Ureter (tissue), 1 donor: Measurements from ENCODE around the gene TYW1B. TPM values are rescaled to one million over a fixed set of nuclear protein-coding genes. Genes with fewer than 3 reads are reported as not detected.
"Not testable (repeated sequence)": the region's sequence is repeated elsewhere in the genome, so short reads cannot be mapped to it uniquely, and the experiment has no call there.

ENCODE experiments used
- DNase-seq: peaks from one replicate; pipeline ENCODE4 v3.0.0-alpha.2; 2020; ENCODE audit warnings: low spot score
- total RNA-seq: library from RNA; stranded (reverse); gene quantifications from one replicate; pipeline ENCODE4 v1.2.4, GENCODE V29; 2023
- donor health status: DM: yes; HTN: yes; CAD: no.

Gene TYW1B, protein sequence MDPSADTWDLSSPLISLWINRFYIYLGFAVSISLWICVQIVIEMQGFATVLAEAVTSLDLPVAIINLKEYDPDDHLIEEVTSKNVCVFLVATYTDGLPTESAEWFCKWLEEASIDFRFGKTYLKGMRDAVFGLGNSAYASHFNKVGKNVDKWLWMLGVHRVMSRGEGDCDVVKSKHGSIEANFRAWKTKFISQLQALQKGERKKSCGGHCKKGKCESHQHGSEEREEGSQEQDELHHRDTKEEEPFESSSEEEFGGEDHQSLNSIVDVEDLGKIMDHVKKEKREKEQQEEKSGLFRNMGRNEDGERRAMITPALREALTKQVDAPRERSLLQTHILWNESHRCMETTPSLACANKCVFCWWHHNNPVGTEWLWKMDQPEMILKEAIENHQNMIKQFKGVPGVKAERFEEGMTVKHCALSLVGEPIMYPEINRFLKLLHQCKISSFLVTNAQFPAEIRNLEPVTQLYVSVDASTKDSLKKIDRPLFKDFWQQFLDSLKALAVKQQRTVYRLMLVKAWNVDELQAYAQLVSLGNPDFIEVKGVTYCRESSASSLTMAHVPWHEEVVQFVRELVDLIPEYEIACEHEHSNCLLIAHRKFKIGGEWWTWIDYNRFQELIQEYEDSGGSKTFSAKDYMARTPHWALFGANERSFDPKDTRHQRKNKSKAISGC
- 5.0 TPM for total RNA-seq

- peak; percentile 98 for DNase-seq
Measured at GRCh38 chr7:72827839-72828591, at the start of gene TYW1B. TYW1B (minus strand) TSS chr7:72828200; CDS start chr7:72828075, 125 bp downstream.

GRCh38 chr7:72867591-72867990 is 39.6 kb upstream of the TYW1B start:
- not testable (repeated sequence) for DNase-seq

- not testable (repeated sequence) for DNase-seq
Measured at GRCh38 chr7:72858846-72859400, 30.9 kb upstream of the TYW1B start.

- DNase-seq: not testable (repeated sequence)
Measured at GRCh38 chr7:72857925-72858324, 29.9 kb upstream of the TYW1B start.

- not testable (repeated sequence) for DNase-seq
Measured at GRCh38 chr7:72855261-72855660, 27.3 kb upstream of the TYW1B start.

- not testable (repeated sequence) for DNase-seq
Measured at GRCh38 chr7:72852937-72853336, 24.9 kb upstream of the TYW1B start.

DNA sequence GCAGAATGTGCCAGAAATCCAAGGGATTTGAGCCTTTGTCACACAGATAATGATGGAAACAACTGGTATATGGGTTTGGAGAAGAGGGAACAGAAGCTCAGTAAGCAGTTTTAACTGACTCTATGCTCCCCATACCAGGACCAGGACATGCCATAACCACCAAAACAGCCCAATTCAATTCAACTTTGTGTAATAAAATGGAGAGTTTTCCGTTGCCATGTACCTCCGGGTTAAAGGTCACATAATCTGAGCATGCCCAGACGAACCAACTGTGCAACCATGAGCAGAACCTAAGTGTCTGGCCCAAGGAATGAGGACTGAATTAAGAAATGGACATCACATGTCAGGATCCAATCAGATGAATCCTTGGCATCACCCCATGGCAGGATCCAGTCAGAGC is 22.7 kb upstream of the TYW1B start:
- DNase-seq: not testable (repeated sequence)

DNA sequence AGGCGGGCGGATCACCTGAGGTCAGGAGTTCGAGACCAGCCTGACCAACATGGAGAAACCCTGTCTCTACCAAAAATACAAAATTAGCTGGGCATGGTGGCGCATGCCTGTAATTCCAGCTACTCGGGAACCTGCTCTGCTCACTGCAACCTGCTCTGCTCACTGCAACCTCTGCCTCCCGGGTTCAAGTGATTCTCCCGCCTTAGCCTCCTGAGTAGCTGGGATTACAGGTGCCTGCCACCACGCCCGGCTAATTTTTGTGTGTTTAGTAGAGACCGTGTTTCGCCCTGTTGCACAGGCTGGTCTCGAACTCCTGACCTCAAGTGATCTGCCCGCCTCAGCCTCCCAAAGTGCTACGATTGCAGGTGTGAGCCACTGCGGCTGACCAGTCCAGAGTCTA is 16.1 kb upstream of the TYW1B start:
- not testable (repeated sequence) for DNase-seq

- not testable (repeated sequence) for DNase-seq
Measured at GRCh38 chr7:72843166-72843565, 15.2 kb upstream of the TYW1B start.

GRCh38 chr7:72840966-72841511 is 13.0 kb upstream of the TYW1B start:
- DNase-seq: not testable (repeated sequence)

DNA sequence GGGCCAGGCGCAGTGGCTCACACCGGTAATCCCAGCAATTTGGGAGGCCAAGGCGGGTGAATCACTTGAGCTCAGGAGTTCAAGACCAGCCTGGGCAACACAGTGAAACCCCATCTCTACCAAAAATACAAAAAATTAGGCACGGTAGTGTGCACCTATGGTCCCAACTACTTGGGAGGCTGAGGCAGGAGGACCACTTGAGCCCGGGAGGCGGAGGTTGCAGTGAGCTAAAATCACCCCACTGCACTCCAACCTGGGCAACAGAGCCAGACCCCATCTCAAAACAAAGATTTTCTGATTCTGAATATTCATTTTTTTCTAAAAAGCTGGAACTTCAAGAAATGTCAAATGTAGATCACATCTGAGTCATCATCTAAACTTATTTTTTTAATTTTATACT is 10.3 kb upstream of the TYW1B start:
- DNase-seq: not testable (repeated sequence)

DNA sequence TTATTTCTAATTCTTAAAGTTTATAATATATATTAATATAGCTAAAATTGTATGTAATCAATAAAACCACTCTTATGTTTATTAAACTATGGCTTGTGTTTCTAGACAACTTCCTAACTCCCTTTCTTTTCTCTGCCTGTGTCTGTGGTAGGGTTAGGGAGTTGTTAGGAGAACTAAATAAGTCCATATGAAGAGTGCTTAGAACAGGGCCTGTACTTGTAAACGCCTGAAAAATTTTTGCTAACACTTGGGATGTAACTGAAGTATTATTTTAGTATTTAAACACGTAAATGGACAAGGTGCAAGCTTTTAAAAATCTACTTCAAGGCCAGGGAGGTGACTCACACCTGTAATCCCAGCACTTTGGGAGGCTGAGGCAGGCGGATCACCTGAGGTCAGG is 9.3 kb upstream of the TYW1B start:
- DNase-seq: not testable (repeated sequence)

GRCh38 chr7:72830567-72830966 is 2.6 kb upstream of the TYW1B start:
- not testable (repeated sequence) for DNase-seq

DNA sequence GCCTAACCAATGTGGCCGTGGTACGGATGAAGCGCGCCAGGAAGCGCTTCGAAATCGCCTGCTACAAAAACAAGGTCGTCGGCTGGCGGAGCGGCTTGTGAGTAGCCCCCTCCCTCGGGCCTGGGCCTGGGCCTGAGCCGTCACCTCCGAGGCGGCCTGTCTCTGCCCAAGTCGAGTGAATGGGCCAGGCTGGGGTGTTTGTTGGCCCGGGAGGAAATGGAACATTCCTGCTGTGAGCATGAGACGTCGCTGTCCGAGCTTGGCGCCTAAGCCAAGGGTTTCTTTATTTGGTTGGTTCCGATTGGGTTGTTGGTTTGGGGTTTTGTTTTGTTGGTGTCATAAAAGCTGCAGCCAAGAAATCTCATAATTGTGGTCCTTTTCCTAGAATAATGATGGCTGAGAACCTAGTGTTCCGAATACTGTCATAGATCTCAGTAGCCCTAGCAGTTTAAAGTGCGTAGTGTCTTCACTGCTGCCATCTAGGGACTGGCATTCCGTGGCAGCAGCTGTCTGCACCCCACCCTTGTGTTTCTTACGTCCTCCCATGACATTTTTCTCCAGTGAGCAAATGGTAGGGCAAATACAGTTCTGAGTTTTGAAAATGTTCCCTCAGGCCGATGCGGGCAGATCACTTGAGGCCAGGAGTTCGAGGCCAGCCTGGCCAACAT is 1.8 kb upstream of the TYW1B start:
- peak; percentile 66 for DNase-seq

GRCh38 chr7:72829291-72829686 is 1.3 kb upstream of the TYW1B start:
- peak; percentile 98 for DNase-seq

DNA sequence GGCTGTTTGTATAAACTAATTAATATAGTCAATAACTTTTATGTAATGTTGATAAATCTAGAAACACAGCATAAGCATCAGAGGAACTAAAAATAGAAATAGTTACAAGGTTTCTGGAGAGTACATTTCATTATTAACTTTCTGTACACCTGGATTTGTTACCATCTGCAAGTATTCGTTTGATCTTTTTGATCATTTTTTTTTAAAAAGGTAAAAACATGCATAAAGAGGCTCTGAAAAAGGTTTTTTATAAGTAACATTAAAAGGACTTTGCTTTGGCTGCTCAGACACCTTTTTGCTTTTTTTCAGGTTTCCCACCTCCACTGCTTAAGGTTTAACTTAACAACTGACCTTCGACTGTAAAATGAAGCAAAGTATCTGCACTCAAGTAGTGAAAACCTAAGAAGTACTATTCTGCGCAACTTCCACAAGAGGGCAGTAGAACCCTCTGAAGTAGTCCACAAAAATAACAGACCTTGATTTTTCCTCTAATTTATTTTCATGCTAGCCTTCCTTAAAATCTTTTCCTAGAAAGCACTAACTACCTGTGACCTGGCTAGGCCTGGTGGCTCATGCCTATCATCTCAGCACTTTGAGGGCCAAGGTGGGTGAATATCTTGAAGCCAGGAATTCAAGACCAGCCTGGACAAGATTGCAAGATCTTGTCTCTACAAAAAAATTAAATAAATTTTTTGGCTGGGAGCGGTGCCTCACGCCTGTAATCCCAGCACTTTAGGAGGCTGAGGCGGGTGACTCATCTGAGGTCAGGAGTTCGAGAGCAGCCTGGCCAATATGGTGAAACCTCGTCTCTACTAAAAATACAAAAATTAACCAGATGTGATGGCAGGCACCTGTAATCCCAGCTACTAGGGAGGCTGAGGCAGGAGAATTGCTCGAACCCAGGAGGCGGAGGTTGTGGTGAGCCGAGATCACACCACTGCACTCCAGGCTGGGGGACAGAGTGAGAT is 4.0 kb downstream of the TYW1B start:
- DNase-seq: not testable (repeated sequence)

DNA sequence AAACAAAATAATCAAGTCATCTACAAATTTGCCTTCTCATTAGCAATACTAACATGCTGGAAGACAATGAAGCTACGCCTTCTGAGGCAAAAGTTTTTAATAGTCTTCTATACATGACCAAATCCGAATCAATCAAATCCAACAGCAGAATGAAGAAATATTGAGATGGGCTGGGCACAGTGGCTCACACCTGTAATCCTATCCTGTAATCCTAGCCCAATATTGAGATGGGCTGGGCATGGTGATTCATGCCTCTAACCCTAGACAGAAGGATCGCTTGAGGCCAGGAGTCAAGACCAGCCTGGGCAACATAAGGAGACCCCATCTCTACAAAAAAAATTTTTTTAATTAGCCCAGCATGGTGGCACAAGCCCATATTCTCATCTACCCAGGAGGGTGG is 5.5 kb downstream of the TYW1B start:
- not testable (repeated sequence) for DNase-seq

DNA sequence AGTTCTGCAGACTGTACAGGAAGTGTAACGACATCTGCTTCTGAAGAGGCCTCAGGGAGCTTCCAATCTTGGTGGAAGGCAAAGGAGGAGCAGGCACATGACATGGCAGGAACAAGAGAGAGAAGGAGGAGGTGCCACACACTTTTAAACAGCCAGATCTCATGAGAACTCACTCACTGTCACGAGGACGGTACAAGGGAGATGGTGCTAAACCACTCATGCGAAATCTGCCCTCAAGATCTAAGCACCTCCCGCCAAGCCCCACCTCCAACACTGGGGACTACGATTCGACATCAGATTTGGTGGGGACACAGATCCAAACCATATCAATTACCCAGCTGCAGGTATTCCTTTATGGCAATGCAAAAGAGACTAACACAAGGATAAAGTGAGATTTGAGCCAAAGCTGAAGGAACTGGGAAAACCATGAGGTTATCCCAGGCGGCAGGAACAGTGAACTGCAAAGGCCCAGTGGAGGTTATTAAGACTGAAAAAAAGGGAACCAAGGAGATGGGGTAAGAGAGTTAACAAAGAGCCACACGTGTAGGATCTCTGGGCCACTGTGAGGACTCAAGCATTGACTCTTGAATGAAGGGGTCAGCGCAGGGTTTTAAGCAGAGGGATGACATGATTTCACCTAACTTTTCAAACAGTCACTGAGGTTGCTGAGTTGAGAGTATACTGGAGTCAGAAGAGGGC is 9.2 kb downstream of the TYW1B start:
- DNase-seq: not testable (repeated sequence)

DNA sequence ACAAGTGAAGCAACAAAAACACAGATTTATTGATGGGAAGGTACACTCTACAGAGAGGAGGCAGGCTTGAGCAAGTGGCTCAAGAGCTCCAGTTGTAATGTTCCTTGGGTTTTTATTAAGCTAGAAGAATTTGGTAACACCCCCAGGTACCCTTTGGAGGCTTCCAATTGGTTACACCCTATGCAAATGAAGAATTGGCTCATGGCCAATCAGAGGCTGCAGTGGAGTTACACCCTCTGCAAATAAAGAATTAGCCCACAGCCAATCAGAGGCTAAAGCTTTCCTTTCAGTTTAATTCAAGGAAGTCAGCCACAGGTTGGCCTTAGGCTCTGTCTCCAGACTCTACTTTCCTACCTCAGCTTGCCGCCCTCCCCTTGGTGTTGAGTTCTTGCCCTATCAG is 10.3 kb downstream of the TYW1B start:
- not testable (repeated sequence) for DNase-seq
